GM21717 (cell line): Measurements from ENCODE around the gene MARCHF3.
"Not testable (repeated sequence)": the region's sequence is repeated elsewhere in the genome, so short reads cannot be mapped to it uniquely, and the experiment has no call there.

Experiments
- ATAC-seq: cut with Tn5 transposase; IDR thresholded peaks from one replicate; pipeline ENCODE4 v1.9.1; 2021; ENCODE audit warnings: mild to moderate bottlenecking, moderate library complexity; ENCODE audit not compliant: unreplicated experiment

The MARCHF3 gene

DNA sequence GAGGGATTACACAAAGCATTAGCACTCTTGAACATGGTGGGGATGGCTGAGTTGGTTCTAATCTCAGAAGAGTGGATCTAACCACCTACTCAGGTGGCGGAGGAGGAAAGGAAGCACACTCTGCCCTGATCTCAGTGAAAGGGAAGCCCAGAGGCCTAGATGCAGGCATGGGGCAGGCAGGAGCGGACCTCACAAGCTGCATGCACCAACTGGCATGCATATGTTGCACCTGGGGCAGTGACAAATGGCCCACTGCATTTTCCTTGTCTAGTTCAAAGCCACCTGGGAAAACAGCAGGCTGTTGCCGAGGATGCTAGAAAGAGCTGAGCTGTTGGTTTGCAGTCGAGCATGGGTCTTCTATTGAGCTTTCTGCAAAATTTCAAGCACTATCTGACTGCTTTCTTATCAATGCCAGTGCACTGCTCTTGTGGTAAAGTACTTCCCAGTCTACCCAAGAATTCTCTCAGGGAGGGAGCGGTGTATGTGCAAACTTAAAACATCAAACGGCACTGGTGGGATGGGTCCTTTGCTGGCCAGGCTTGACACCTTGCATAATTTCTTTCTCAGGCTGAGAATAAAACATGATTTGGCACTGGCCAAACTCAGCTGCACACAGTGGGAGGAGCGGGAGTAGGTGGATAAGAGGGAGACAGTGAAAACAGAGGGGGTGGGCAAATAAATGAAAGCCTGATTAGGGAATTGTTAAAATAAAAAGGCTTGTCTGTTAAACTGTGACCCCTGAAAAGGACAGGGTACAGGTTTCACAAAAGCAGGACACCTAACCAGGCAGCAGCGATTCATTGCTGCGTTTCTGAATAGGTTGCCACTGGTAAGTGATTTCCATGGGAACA, 108.9 kb downstream of the MARCHF3 start:
- no peak for ATAC-seq

DNA sequence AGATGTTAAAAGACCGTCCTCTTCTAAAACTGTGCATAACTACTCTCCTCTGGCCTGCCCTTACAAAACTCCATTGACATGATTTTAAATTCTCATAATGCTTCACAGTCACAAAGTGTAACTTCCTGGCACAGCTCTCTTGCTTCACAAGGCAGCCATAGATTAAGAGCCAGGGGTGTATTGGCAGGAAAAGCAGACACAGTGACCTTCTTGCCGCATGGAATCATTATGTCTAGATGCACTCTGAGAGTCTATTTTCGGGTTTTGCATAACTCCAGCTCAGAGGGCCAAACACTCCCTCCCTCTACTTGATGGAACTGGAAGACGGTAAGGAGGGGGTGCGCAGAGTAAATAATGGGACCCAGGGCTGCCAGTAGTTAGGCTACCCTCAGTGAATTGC, 110.1 kb downstream of the MARCHF3 start:
- ATAC-seq, result no peak

DNA sequence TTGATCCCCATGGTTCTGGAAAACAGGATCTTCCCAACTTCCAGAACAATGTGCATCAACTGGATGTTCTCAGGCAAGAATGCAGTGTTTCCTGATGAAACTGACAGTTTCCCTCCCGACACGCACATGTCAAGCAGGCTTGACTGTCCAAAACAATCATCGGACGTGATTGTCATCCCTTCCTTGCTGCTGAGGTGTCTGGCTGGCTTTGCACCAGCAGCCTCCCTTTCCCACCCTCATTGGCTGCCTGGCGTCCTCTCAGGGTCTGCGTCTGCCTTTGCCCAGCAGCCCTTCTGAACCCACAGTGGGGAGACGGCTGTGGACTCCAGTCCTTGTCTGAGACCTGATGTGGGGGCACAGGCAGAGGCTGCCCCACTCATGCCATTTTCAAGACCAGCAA, 110.8 kb downstream of the MARCHF3 start:
- no peak for ATAC-seq

- ATAC-seq, result no peak
Observed at GRCh38 chr5:126918615-126918957, 111.8 kb downstream of the MARCHF3 start.

DNA sequence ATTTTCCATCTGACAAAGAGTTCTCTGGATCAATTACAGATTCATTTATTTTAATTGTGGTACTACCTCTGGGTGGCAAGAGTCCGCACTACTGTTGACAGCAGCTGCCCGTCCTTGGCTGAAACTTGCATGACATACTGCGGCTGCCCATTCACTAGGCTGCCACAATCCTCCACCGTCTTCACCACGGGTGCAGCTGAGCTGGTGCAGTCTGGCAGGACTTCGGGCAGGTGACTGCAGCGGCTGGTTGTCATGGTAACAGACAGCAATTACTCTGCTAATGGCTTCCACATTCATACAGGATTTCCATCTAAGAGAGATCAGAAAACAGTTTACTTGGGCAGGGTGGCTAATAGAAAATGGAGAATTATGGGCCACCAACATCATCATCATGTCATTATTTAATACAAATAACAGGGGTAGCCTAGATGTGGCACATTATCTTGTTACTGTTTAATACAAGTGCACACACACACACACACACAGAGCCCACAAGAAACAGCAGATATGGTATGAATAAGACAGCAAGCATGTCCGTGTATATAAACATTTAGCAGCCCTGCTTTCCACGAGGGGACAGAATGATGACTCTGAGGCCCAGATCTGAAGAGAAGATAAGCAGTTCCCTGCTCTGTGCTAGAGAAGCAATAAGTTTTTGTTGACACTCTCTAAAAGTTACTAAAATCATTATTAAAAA, 112.3 kb downstream of the MARCHF3 start:
- no peak for ATAC-seq

- ATAC-seq, result no peak
Observed at GRCh38 chr5:126915496-126915895, 114.9 kb downstream of the MARCHF3 start.

GRCh38 chr5:126914801-126915436, 115.4 kb downstream of the MARCHF3 start:
- no peak for ATAC-seq

DNA sequence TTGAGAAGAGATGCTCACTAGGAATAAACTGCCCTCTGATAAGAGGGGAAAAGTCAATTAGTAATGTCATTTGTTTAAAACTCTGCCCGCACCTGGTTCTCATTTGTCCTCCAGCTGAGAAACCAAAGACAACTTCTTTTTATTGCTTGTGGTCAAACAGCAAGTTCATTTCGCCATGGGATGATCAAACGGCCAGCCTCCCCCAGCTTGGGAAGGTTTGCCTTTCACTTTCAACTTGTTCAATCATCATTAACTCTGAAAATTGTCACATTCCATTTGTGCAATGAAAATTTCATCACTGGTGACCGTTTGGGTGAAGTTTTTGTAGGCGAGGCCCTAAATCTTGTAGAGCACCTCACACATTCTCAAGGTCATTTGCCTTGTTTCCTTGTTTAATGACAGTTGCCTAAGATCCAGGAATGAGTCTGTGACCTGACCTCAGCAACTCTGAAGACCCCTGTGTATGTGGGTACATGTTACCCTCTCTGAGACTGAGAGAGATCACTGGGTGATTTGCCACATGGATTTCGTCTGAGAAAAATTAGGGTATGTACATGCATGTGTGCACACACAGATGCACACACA, 117.7 kb downstream of the MARCHF3 start:
- ATAC-seq, result no peak

GRCh38 chr5:126911986-126912385, 118.4 kb downstream of the MARCHF3 start:
- no peak for ATAC-seq

- ATAC-seq, result no peak
Observed at GRCh38 chr5:126909856-126910255, 120.5 kb downstream of the MARCHF3 start.

- not testable (repeated sequence) for ATAC-seq
Observed at GRCh38 chr5:126904407-126904806, 126.0 kb downstream of the MARCHF3 start.

DNA sequence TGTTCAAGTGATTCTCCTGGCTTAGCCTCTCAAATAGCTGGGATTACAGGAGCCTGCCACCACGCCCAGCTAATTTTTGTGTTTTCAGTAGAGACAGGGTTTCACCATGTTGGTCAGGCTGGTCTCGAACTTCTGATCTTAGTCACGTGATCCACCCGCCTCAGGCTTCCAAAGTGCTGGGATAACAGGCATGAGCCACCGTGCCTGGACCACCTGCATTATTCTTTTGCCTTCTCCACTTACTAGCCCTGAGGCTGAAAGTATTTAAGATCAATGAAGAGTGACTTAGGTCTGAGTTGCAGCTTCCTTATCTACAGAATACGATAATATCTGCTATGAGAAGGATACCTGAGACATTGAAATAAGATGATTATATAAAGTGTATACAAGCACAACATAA, 129.6 kb downstream of the MARCHF3 start:
- no peak for ATAC-seq

GRCh38 chr5:126899476-126899875, 130.9 kb downstream of the MARCHF3 start:
- no peak for ATAC-seq

GRCh38 chr5:126897851-126898630, 132.3 kb downstream of the MARCHF3 start:
- no peak for ATAC-seq

- ATAC-seq, result no peak
Observed at GRCh38 chr5:126896170-126896702, 134.1 kb downstream of the MARCHF3 start.

- not testable (repeated sequence) for ATAC-seq
Observed at GRCh38 chr5:126895712-126896111, 134.6 kb downstream of the MARCHF3 start.

DNA sequence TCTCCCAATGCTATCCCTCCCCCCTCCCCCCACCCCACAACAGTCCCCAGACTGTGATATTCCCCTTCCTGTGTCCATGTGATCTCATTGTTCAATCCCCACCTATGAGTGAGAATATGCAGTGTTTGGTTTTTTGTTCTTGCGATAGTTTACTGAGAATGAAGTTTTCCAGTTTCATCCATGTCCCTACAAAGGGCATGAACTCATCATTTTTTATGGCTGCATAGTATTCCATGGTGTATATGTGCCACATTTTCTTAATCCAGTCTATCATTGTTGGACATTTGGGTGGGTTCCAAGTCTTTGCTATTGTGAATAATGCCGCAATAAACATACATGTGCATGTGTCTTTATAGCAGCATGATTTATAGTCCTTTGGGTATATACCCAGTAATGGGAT, 139.9 kb downstream of the MARCHF3 start:
- ATAC-seq, result not testable (repeated sequence)

DNA sequence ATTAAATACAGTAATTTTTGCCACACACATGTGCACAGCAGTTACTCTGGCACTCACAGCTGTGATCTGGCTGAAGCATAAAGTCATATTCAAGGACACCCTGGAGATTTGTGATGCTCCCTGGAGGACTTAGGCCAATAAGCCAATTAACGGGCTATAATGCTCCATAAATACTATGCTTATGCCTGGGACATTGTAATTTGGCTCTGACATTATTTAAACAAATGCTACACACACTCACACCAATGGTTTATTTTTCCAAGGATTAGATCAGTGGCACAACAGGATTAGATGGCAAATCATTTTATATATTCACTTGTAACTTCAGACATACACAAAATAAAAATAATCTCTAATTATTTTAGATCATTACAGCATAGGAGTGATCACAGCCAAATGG, 142.2 kb downstream of the MARCHF3 start:
- no peak for ATAC-seq

DNA sequence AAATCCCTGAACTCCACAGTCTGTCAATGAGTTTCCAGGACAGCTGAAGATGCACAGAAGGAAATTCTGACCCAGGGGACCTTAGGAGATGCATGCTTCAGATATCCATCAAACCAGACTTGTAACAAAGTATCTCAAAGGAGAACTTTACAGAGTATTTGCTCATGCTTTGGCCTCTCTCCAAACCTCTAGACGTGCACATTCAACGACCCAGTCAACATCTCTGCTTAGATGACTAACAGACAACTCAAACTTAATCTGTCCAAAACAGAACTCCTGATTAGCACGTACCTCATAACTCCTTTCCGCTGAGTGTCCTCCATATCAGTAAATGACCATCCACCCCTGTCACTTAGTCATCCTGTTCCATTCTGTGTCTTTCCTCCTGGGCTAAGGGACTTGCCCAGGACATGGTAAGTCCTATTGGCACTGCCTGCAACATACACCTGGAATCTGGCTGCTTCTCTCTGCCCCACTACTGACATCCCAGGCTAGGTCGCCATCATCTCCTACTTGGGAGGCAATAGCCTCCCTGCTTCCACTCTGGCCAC, 146.0 kb downstream of the MARCHF3 start:
- ATAC-seq, result no peak

- no peak for ATAC-seq
Observed at GRCh38 chr5:126883564-126884245, 146.7 kb downstream of the MARCHF3 start.
